ENCODE measurements around the gene DNM3. TPM values are rescaled to one million over a fixed set of nuclear protein-coding genes. Genes with fewer than 3 reads are reported as not detected.

Gene DNM3
- polyA plus RNA-seq, 1 of the 3 experiments (the other 2 are of a cell fraction), result 0.43 TPM

DNA sequence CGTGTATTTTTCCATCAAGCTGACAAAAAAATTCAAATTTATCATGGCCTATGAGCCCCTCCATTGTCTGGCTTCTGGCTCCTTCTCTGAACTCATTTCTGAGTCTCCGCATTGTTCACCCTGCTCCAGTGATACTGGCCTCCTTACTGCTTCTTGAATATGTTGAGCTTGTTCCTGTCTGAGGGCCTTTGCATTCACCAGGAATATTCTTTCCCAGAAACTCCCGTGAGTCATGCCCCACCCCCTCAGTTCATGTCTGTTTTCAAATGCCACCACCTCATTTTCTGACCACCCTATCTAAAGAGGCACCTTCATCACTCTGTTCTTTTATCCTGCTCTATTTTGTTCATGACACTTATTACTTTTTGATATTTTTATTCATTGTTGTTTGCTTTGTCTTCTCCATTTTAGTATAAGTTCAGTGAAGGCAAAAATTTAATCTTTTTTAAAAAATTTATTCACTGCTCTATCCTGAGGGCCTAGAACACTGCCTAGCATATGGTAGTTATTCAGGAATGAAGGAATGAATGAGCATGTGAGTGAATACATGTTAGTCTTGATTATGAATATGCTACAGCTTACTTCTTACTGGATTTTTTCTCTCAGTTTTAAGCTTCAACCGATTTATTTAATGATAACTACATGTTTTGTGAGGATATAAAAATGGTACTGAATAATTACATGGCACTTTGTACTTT lies 438.8 kb downstream of the DNM3 start:
- no peaks in the 10 kb centered on the region for H3K9me2 ChIP-seq
- H3K9ac ChIP-seq, result no peak overlapping the region
- peaks cover 28% of the 10 kb centered on the region for H3F3A ChIP-seq (replicated peaks; ENCODE audit: insufficient read depth)
- CTCF ChIA-PET, result interaction anchor here (1.2 kb wide), 1 partner anchor 120 kb away, joined by 3 read pairs; no protein-coding TSS in a partner anchor
- no peaks in the 10 kb centered on the region for H4K20me1 ChIP-seq (ENCODE audit: insufficient read depth)
- peaks cover 0 to 12% of the 10 kb centered on the region in 2 experiments; a peak in 2 of 4 replicates for H3K4me1 ChIP-seq (ENCODE audit: control insufficient read depth in 1 of 2, insufficient read depth in 2 of 2, low read depth in 1 of 2, low read length in 1 of 2)
- WGBS (ENCODE audit: low lambda C conversion rate), result 77% methylated on average over 4 of the region's 4 CpGs
- POLR2A ChIA-PET, result no interaction called here
- H3K27ac ChIP-seq (ENCODE audit: low read depth in 2 of 2, low read length in 1 of 2), result peak overlapping the region in 1 of 2 experiments; percentile 72; a peak in 2 of 4 replicates
- no peak for DNase-seq
- H3K4me2 ChIP-seq, result no peak overlapping the region
- peaks cover 13% of the 10 kb centered on the region for H3K79me2 ChIP-seq (ENCODE audit: insufficient read depth)
- H2AFZ ChIP-seq (ENCODE audit: low read depth), result no peak overlapping the region
- H3K27me3 ChIP-seq (ENCODE audit: insufficient read depth), result no peaks in the 10 kb centered on the region
- peaks cover 0 to 9% of the 10 kb centered on the region in 2 experiments for H3K36me3 ChIP-seq (replicated peaks in 1 of 2; ENCODE audit: control insufficient read depth in 1 of 2, insufficient read depth in 2 of 2, low read length in 1 of 2)
- no peak overlapping the region for H3K4me3 ChIP-seq (ENCODE audit: low read depth in 2 of 2, low read length in 1 of 2)
- no peaks in the 10 kb centered on the region for H3K9me3 ChIP-seq
- TF ChIP-seq GATA2 (CRISPR knock-in tag; IDR thresholded peaks at IDR 0.05), result no peak
- no peak for TF ChIP-seq REST (IDR thresholded peaks at IDR 0.05; ENCODE audit: low read depth, low read length)
- TF ChIP-seq ELF1 (IDR thresholded peaks at IDR 0.05), result no peak
- no peak for TF ChIP-seq IRF3 (IDR thresholded peaks at IDR 0.05; ENCODE audit: low read depth, low read length)
- no peak for TF ChIP-seq SIN3A (IDR thresholded peaks at IDR 0.05; ENCODE audit: borderline replicate concordance, low read depth, low read length)
- no peak for TF ChIP-seq EP300 (IDR thresholded peaks at IDR 0.05; ENCODE audit: borderline replicate concordance in 1 of 2, low read depth in 1 of 2, low read length in 1 of 2)
- TF ChIP-seq FOXJ3 (CRISPR knock-in tag; IDR thresholded peaks at IDR 0.05), result no peak
- no peak for TF ChIP-seq EZH2phosphoT487 (IDR thresholded peaks at IDR 0.05; ENCODE audit: borderline replicate concordance, low read depth)
- TF ChIP-seq, protein P1, sequence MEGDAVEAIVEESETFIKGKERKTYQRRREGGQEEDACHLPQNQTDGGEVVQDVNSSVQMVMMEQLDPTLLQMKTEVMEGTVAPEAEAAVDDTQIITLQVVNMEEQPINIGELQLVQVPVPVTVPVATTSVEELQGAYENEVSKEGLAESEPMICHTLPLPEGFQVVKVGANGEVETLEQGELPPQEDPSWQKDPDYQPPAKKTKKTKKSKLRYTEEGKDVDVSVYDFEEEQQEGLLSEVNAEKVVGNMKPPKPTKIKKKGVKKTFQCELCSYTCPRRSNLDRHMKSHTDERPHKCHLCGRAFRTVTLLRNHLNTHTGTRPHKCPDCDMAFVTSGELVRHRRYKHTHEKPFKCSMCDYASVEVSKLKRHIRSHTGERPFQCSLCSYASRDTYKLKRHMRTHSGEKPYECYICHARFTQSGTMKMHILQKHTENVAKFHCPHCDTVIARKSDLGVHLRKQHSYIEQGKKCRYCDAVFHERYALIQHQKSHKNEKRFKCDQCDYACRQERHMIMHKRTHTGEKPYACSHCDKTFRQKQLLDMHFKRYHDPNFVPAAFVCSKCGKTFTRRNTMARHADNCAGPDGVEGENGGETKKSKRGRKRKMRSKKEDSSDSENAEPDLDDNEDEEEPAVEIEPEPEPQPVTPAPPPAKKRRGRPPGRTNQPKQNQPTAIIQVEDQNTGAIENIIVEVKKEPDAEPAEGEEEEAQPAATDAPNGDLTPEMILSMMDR (IDR thresholded peaks at IDR 0.05), result no peak
- TF ChIP-seq RXRA (IDR thresholded peaks at IDR 0.05; ENCODE audit: borderline replicate concordance, low read depth), result no peak
- TF ChIP-seq MEF2A (IDR thresholded peaks at IDR 0.05; ENCODE audit: borderline replicate concordance, low read depth), result no peak
- no peak for TF ChIP-seq POLR2AphosphoS5 (IDR thresholded peaks at IDR 0.05; ENCODE audit: low read depth, low read length)
- TF ChIP-seq RFX5 (IDR thresholded peaks at IDR 0.05; ENCODE audit: low read length), result no peak
- no peak for TF ChIP-seq TAF1 (IDR thresholded peaks at IDR 0.05; ENCODE audit: borderline replicate concordance, low read depth, low read length)
- no peak for TF ChIP-seq FOSL2 (IDR thresholded peaks at IDR 0.05; ENCODE audit: borderline replicate concordance, low read depth)
- TF ChIP-seq, protein P2, sequence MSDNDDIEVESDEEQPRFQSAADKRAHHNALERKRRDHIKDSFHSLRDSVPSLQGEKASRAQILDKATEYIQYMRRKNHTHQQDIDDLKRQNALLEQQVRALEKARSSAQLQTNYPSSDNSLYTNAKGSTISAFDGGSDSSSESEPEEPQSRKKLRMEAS (IDR thresholded peaks at IDR 0.05; ENCODE audit: low read depth), result no peak
- TF ChIP-seq, protein P3, sequence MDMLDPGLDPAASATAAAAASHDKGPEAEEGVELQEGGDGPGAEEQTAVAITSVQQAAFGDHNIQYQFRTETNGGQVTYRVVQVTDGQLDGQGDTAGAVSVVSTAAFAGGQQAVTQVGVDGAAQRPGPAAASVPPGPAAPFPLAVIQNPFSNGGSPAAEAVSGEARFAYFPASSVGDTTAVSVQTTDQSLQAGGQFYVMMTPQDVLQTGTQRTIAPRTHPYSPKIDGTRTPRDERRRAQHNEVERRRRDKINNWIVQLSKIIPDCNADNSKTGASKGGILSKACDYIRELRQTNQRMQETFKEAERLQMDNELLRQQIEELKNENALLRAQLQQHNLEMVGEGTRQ (IDR thresholded peaks at IDR 0.05; ENCODE audit: borderline replicate concordance, low read depth, low read length), result no peak
- TF ChIP-seq MXI1 (IDR thresholded peaks at IDR 0.05; ENCODE audit: low read depth, low read length), result no peak
- no peak for TF ChIP-seq RCOR1 (IDR thresholded peaks at IDR 0.05; ENCODE audit: low read length)
